T-helper 9 cell (primary cell): Measurements from ENCODE around the gene KIF3B.
"Not testable (repeated sequence)": the region's sequence is repeated elsewhere in the genome, so short reads cannot be mapped to it uniquely, and the experiment has no call there.

Experiments
- DNase-seq: peaks from one replicate; pipeline ENCODE4 v3.0.0-alpha.2; 2020

Gene KIF3B

DNA sequence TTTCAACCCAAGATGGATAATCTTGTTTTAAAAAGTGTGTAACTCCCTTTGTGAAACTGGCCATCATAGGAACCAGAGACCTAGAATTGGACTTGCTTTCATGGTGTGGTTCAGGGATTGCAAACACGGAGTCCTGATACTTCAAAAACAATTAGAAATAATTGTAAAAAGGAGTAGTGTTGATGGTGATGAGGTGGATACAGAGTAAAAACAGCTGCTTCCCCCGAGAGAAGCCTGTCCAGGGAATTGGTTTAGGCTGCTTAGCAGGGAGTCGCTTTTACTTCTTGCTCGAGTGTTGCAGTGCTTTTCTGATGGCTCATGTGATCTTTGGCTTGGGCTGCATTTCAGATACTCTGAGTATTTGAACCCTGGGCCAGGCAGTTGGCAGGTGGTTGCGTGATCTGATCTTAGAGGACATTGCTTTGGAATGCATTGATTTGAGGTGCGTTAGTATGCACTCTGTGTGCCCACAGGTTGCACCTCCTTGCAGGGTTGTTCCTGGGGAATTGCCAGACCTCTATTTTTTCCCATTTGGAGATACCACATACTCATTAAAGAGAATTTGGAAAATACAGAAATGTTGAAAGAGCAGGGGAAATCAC, 19.5 kb downstream of the KIF3B start:
- DNase-seq = no peak

DNA sequence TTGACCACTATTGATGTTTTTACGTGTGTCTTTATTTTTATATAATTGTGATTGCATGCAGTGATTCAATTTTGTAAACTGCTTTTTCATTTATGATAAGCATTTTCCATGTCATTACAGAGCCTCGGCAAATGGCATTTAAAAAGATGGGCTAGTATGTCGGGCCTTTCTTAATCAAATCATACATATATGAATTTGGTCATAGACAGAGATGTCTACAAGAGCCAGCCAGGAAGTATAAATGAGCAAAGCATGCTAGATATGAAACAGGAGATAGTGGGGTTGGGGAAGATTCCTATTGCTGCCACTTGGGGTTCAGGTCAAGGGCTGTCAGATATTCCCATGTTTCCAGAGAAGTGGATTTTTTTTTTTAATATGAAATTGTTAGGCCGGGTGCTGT, 20.0 kb downstream of the KIF3B start:
- no peak for DNase-seq

DNA sequence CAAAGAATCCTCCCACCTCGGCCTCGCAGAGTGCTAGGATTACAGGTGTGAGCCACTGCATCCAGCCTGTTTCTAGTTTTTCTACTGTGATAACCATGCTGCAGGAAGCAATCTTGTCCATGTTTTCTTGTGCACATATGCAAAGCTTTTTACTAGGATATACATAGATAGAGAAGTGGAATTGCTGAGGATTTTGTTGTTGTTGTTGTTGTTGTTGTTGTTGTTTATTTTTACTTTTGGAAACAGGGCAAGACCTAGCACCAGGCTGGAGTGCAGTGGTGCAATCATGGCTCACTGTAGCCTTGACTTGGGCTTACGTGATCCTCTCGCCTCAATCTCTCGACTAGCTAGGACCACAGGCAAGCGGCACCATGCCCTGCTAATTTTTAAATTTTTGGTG, 23.2 kb downstream of the KIF3B start:
- DNase-seq = no peak

DNA sequence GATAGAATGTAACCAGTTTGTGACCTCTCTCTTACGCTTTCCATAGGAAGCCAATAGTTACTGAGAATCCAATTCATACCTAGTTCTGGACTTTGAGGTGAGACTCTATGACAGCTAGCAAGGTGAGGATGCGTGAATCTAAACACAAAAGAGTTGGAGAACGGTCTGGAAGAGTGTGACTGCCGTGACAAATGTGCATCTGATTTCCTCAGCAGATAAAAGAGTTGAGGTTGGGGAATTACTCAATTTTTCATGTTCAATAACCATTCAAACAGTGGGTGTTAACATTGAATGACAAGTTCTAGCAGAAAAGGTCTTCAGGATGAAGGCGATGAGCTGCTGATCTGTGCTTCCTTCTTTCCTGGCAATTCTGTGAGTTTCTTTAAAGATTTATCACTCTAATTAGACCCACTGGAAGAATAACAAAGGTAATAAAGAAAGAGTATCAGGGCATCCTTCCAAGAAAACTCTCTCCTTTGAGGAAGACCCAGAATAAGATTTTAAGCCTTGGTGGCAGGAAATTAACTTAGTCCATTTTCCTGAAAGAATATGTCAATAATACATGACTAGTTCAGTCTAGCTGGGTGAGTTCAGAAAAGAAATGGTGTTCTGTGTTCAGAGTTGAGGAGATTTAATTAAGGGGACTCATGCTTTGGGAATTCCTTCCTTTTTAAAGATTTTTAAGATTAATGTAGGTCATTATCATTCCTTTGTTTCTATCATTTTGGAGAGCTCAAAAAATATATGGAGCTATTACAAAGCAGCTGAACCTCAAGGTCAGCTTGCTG, 24.5 kb downstream of the KIF3B start:
- no peak for DNase-seq

DNA sequence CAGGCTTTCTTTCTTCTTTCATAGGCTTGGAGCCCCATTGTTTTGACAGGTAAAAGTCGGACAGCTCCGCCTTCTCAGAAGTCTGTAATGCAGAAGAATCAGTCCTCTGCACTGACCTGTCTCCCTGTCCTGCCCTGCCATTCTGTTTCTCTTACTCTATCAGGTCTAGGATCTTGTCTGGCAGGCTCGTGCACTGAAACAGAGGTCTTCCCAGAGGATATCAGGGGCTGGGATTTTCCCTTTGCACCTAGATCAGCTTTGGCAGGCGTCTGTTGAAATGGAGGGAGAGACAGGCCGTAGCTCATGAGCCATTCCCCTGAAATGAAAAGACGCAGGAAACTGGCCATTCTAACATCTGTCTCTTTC, 25.0 kb downstream of the KIF3B start:
- no peak for DNase-seq

DNA sequence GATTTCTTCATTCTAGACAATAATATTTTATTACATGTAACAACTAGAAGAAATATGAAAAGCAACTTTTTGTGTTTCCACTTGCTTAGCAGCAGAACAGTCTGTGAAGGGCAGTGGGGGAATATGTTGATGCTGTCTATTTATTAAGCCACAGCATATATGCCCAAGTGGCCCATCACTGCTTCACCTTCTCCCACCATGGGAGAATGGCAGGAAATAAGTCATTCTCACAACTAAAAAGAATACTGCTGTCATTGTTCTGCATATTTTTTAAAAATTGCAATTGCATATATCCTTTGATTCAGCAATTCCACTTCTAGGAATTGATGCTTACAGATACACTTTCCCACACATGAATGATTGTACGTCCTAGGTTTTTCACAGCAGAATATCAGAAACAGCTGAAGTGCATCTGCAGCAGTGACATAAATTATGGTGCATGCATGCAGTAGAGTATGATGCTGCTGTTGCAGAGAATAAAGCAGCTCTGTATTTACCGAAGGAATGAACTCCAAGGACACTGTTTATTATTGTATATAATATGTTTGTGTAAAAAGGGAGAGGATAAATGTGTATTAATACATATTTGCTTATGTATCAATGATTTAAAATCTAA, 26.8 kb downstream of the KIF3B start:
- DNase-seq = no peak

DNA sequence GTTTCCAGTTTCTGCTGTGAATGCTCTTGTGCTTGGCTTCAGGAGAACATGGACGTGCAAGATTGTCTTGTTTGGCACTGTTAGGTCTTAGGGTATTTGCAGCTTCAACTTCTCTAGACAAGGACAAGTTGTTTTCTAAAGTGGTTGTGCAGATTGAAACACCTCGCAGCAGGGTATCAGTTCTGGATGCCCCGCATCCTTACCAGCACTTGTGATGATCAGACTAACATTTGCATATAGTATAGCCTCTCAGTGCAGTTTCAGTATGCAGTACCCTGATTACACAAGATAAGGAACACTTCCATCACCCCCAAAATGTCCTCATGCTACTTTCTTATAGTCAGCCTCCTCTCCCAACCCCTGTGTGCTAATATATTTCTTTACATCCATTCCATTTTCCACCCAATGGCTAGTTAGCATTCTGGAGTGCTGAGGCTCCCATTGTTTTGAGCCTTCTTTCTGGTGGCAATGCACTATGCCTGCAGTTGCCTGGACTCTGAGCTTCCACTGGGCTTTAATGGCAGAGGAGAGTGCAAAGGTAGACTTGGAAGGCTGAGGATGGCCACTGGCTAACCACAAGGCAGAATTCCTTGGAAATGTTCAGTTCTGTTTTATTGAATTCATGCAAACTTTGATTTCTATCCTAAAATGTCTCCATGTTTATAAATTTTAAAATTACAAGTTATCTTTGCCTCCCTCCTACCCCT, 35.4 kb downstream of the KIF3B start:
- DNase-seq = no peak

DNA sequence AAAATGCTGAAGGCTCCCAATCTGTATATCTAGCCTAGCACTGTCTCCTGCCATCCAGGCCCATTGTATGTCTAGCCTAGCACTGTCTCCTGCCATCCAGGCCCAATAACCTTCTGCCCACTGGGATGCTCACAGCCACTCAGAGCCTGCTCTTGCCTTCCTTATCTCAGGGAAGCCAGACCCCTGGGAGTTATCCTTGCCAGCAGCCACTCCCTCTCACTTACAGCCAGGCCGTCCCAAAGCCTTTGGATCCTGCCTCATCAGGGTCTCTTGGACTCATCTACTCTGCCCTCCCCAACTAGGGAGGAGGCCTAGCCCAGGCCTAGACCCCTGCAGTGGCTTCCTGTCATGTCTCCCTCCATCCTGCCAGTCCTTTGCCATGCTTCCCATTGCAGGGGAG, 37.3 kb downstream of the KIF3B start:
- DNase-seq = no peak

DNA sequence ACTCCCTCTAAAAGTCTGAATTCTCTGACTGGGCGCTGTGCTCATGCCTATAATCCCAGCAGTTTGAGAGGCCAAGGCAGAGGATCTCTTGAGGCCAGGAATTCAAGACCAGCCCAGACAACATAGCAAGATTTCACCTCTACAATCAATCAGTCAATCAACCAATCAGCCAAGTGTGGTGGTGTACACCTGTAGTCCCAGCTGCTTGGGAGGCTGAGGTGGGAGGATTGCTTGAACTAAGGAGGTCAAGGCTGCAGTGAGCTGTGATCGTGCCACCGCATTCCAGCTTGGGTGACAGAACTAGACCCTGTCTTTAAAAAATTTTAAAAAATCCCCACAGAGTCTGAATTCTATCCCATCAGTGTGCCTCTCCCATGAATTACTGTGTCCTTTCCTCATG, 37.9 kb downstream of the KIF3B start:
- no peak for DNase-seq

DNA sequence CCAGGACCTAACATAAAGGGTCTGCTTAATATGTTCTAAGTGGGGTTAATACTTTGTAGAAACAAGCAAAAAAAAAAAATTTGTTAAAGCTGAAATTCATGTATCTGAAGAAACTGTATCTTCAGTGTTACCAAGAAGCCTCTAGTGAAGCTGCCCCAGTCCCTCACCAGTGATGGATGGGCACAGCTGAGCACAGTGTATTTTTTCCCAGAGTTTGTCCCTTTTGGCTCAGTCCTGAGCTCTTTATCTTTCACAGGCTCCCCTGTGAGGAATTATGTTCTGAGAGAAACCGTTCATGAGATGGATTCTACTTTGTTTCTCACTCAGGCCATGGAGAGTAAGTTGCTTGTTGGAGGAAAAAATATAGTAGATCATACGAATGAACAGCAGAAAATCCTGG, 38.4 kb downstream of the KIF3B start:
- DNase-seq = no peak

DNA sequence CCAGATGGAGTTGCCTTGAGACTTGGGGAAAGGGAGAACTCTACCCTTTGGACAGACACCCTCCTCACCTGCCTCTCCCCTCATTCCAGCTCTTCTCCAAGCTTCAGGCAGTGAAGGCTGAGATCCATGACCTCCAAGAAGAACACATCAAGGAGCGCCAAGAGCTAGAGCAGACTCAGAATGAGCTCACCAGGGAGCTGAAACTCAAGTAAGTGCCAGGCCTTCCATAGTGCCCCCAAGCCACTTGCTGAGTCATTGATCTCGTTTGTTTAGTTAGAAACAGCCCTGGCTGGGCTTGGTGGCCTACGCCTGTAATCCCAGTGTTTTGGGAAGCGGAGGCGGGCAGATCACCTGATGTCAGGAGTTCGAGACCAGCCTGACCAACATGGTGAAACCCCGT, 39.2 kb downstream of the KIF3B start:
- DNase-seq = no peak

DNA sequence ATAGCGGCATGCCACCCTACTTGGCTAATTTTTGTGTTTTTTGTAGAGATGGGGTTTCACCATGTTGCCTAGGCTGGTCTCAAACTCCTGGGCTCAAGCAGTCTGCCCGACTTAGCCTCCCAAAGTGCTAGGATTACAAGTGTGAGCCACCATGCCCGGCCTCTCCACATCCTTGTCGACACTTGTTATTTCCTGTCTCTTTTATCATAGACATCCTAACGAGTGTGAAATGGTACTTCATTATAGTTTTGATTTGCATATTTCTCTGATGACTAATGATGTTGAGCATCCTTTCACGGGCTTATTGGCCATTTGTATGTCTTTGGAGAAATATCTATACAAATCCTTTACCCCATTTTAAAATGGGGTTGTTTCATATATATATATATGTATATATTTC, 41.6 kb downstream of the KIF3B start:
- DNase-seq = no peak

DNA sequence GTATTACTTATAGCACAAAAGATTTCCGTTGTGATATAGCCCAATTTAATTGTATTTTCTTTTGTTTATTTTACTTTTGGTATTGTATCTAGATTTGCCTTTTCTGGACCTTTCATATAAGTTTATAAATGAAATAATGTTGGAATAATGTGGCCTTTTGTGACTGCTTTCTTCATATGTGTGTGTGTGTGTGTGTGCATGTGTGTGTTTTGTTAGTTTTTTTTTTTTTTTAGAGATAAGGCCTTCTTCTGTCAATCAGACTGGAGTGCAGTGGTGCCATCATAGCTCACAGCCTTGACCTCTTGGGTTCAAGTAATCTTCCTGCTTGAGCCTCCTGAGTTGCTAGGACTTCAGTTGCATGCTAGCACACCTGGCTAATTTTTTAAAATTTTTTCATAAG, 42.9 kb downstream of the KIF3B start:
- no peak for DNase-seq

DNA sequence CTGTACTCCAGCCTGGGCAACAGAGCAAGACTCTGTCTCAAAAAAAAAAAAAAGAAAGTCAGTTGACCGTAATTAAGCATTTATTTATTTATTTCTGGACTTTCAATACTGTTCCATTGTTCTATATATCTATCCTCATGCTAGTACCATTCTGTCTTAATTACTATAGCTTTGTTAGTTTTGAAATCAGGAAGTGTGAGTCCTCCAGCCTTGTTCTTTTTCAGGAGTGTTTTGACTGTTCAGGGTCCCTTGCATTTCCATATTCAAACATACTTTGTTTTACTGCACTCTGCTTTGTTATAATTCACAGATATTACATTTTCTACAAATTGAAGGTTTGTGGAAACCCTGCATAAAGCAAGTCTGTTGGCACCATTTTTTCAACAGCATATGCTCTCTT, 43.9 kb downstream of the KIF3B start:
- no peak for DNase-seq

DNA sequence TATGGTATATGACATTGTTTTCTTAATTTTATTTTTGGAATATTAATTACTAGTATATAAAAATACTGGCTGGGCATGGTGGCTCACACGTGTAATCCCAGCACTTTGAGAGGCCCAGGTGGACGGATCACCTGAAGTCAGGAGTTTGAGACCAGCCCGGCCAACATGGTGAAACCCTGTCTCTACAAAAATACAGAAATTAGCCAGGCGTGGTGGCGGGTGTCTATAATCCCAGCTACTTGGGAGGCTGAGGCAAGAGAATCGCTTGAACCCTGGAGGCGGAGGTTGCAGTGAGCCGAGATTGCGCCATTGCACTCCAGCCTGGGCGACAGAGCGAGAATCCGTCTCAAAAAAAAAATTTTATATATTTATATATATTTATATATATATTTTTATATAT, 44.8 kb downstream of the KIF3B start:
- DNase-seq = not testable (repeated sequence)

DNA sequence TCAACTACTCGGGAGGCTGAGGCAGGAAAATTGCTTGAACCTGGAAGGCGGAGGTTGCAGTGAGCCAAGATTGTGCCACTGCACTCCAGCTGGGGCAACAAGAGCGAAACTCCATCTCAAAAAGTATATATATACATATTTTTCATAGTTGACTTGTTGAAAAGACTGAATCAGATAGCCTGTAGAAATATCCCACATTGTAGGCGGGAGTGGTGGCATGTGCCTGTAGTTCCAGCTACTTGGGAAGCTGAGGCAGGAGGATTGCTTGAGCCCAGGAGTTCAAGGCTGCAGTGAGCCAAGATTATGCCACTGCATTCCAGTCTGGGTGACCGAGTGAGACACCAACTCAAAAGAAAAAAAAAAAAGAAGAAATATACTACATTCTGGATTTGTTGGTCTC, 46.3 kb downstream of the KIF3B start:
- DNase-seq = not testable (repeated sequence)

DNA sequence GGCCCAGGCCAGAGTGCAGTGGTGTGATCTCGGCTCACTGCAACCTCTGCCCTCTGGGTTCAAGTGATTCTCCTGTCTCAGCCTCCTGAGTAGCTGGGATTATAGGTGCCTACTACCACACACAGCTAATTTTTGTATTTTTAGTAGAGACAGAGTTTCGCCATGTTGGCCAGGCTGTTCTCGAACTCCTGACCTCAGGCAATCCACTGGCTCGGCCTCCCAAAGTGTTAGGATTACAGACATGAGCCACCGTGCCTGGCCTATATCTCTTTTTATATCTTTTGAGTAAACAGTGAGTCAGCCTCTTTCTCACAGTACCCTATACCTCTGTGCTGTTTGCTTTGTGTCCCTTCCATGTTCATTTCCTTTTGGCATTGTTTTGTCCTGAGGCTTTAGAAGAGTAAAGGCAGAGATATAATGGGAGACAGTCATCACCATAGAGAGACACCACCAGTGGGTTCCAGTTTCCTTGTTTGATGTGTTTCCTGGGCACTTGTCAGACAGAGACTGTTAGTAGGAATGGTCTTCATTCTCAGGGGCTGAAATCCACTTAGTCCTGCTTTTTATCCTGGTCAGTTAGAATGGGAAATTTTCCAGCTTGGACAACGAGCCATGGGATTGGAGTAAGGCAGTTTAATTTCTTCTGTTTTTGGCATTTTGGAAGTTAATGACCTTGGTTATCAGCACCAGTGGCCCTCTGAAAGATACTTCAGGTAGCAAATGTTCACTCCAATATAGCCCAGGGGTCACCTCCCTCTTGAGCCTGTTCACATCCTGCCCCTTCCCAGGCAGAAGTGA, 48.5 kb downstream of the KIF3B start:
- DNase-seq = no peak

DNA sequence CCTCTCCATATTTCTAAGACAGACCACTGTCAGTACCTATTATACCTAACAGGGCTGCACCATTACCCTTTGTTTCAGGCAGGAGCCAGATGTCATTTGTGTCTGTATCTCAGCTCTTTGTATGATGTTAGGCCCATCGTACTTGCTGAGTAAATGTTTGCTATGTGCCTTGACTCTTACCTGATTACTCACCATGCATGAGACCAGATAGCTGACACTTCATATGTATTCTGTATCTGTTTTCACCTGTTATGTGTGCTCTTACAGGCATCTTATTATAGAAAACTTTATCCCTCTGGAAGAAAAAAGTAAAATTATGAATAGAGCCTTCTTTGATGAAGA, 49.0 kb downstream of the KIF3B start:
- no peak for DNase-seq

DNA sequence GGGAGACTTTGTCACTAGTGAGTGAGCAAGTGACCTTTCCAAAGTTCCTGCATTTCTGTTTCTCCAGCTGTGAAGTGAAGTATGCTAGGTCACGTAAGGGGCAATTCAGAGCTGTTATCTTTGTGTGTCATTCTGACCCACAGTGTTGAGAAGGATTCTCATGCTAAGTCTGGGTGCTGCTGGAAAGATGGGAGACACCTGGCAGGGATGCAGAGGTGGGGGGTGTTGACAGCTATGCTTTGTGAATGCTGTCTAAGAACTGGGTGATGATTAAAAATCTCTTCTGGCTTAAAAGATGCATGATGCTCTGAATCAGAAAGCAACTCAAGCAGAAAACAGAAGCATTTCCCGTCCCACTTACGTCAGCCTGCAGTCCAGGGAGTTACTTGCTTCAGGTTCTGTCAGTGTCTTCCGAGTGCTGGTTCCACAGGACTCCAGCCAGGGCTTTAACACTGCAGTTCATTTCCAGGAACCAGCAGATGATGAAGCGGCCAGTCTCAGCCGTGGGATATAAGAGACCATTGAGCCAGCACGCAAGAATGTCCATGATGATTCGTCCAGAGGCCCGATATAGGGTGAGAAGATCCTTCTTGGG, 49.7 kb downstream of the KIF3B start:
- no peak for DNase-seq

DNA sequence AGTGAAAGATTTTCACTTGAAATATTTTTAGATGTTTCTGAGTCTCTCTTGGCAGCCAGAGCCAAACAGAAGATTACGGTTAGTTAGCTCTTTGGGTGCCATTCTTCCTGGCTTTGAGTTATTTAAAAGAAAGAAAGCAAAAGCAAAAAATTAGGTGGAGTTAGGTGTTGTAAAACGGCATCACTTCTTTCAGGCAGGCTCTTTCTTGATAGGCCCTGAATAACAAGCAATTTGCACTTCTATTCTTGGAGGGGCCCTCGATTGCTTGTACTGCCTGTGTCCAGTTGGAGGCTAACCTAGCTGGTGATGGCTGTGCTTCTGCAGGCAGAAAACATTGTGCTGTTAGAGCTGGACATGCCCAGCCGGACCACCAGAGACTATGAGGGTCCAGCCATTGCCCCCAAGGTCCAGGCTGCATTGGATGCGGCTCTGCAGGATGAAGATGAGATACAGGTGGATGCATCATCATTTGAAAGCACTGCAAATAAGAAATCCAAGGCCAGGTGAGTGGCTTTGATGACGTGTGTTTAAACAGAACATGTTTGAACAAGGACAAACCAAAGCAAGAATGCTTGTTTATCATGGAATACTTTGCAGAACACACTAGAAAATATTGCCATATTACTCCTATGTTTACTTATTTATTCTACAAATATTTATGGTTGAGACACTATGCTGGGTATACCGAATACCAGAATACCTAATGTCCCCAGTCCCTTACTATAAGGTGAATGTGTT, 52.5 kb downstream of the KIF3B start:
- DNase-seq = no peak

DNA sequence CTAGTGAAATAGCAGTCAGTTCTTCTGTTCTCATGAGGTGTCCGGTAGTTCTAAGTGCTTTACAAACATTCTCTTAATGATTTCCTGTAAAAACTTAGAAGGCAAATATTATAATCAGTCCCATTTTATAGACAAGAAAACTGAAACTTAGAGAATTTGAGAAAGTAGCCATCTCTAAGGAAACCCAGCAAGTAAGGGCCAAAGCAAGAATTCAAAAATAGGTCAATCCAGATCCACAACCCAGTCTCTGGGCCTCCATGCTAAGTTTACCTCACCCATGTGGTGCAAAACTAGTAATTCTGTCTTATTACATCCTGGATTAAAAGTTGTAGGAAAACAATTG, 53.1 kb downstream of the KIF3B start:
- DNase-seq = no peak

DNA sequence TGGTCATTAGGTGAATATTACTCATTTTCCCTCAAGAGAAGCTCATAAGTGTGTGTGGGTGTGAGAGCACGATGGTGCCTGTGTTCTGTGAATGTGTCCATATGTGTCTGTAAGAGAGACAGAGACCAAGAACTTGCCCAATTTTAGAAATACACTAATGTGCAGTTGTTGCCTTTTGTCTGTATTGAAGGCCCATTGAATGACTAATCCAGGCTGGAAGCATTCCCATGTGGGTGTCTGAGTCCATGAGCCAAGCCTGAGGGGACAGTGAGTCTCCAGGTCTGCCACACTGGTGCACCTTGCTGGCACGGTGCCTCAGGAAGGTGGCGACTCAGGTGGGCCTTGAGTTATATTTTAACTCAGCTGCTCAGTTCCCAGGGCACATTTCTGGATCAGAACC, 55.2 kb downstream of the KIF3B start:
- no peak for DNase-seq
